Activated CD4-positive, alpha-beta T cell treated with anti-CD3 and anti-CD28 coated beads for 36 hours (primary cell): ENCODE data around the gene BATF. TPM values are rescaled to one million over a fixed set of nuclear protein-coding genes. Genes with fewer than 3 reads are reported as not detected.

Source experiments
- ATAC-seq: fragments of 200-7000 bp; cut with Tn5 transposase; one replicate; pipeline ENCODE4 v1.10.0; 2021; ENCODE audit warnings: mild to moderate bottlenecking, moderate library complexity
- CTCF ChIA-PET: fragments of 350-600 bp; sonication (Branson Sonifier 250); formaldehyde crosslinking; loops from one replicate; lab custom pipeline; 2021; ENCODE audit warnings: antibody characterized with exemption; lab: Charles Lee
- POLR2A ChIA-PET: fragments of 350-600 bp; sonication (Branson Sonifier 250); formaldehyde crosslinking; loops from one replicate; lab custom pipeline; 2021; ENCODE audit warnings: antibody characterized with exemption, inconsistent platforms; lab: Charles Lee
- DNase-seq: peaks from one replicate; pipeline ENCODE4 v3.0.0-alpha.2; 2020
- H3K27ac Mint-ChIP-seq: one replicate; pipeline ENCODE4 v1.8.0; 2021; ENCODE audit warnings: mixed read lengths
- H3K27me3 Mint-ChIP-seq: one replicate; pipeline ENCODE4 v1.8.0; 2021; ENCODE audit warnings: mixed read lengths
- H3K36me3 Mint-ChIP-seq: one replicate; pipeline ENCODE4 v1.8.0; 2021; ENCODE audit warnings: low read depth, mixed read lengths
- H3K4me1 Mint-ChIP-seq: one replicate; pipeline ENCODE4 v1.8.0; 2021; ENCODE audit warnings: mixed read lengths
- H3K4me3 Mint-ChIP-seq: one replicate; pipeline ENCODE4 v1.8.0; 2021; ENCODE audit warnings: mild to moderate bottlenecking, moderate library complexity, mixed read lengths
- H3K9me3 Mint-ChIP-seq: one replicate; pipeline ENCODE4 v1.8.0; 2021; ENCODE audit warnings: low read depth, mixed read lengths
- intact Hi-C, 2 experiments: fragments of 100-400 bp; cut with DNase I in 1 of 2; cut with micrococcal nuclease in 1 of 2; formaldehyde crosslinking; loops; one replicate each; pipeline versions ENCODE4 v1.14.2 to v1.15.1; 2022 to 2024; cut with DNase I, micrococcal nuclease
- total RNA-seq, 2 experiments: library from RNA; stranded (reverse); gene quantifications; one replicate each; pipeline ENCODE4 v1.2.3, GENCODE V29; 2021

BATF gene
- total RNA-seq, 2 experiments from 2014 or later: 165 to 187 TPM

- H3K36me3 Mint-ChIP-seq: no peaks in the 10 kb centered on the region
- intact Hi-C loops: loop anchor here (2.0 to 5.0 kb wide), 5 partner anchors 31 to 362 kb away; partner anchors contain the start of gene NEK9 (in 1 of the 2)
- H3K27me3 Mint-ChIP-seq: no peaks in the 10 kb centered on the region
- peaks cover 3% of the 10 kb centered on the region for H3K9me3 Mint-ChIP-seq
- CTCF ChIA-PET: interaction anchor here (0.6 to 3.2 kb wide), 39 partner anchors 8 to 358 kb away, joined by 3 to 25 read pairs (median 4); partner anchors contain the start of genes BATF and ERG28
- DNase-seq (peak; percentile 26), ATAC-seq (no peak)
- peak overlapping the region; percentile 22 for H3K4me3 Mint-ChIP-seq
- peak overlapping the region; percentile 28 for H3K27ac Mint-ChIP-seq
- POLR2A ChIA-PET: interaction anchor here (0.6 kb wide), 2 partner anchors 77 to 187 kb away, joined by 3 to 6 read pairs; no protein-coding TSS in a partner anchor
- H3K4me1 Mint-ChIP-seq: peaks cover 54% of the 10 kb centered on the region
Observed at GRCh38 chr14:75489480-75489837, 32.8 kb upstream of the BATF start.

- no peak for ATAC-seq
- Mint-ChIP-seq H3K4me1 (peaks cover 67% of the 10 kb centered on the region), H3K27me3 (no peaks in the 10 kb centered on the region), H3K36me3 (no peaks in the 10 kb centered on the region), H3K4me3 (no peak overlapping the region), H3K27ac (no peak overlapping the region), H3K9me3 (peaks cover 6% of the 10 kb centered on the region)
- intact Hi-C loops: loop anchor here in 1 of 2 experiments (5.0 kb wide), 1 partner anchor 64 kb away; the partner anchor contains the start of gene JDP2
- POLR2A ChIA-PET: no interaction called here
- CTCF ChIA-PET: interaction anchor here (0.8 to 2.0 kb wide), 4 partner anchors 11 to 187 kb away, joined by 3 to 10 read pairs (median 5); no protein-coding TSS in a partner anchor
- DNase-seq: no peak
Observed at GRCh38 chr14:75491376-75491978, 30.8 kb upstream of the BATF start.

- POLR2A ChIA-PET: no interaction called here
- intact Hi-C loops: loop anchor here (1.0 to 5.0 kb wide), 2 partner anchors 28 to 66 kb away; partner anchors contain the start of gene JDP2 (in 1 of the 2)
- ATAC-seq (peak; percentile 38), DNase-seq (peak; percentile 35)
- Mint-ChIP-seq H3K36me3 (no peaks in the 10 kb centered on the region), H3K4me1 (peaks cover 71% of the 10 kb centered on the region), H3K9me3 (peaks cover 6% of the 10 kb centered on the region), H3K27ac (peak overlapping the region; percentile 67), H3K27me3 (no peaks in the 10 kb centered on the region), H3K4me3 (no peak overlapping the region)
- CTCF ChIA-PET: interaction anchor here (0.5 to 1.5 kb wide), 7 partner anchors 13 to 197 kb away, joined by 3 to 5 read pairs (median 5); no protein-coding TSS in a partner anchor
Observed at GRCh38 chr14:75492832-75493591, 29.3 kb upstream of the BATF start.

DNA sequence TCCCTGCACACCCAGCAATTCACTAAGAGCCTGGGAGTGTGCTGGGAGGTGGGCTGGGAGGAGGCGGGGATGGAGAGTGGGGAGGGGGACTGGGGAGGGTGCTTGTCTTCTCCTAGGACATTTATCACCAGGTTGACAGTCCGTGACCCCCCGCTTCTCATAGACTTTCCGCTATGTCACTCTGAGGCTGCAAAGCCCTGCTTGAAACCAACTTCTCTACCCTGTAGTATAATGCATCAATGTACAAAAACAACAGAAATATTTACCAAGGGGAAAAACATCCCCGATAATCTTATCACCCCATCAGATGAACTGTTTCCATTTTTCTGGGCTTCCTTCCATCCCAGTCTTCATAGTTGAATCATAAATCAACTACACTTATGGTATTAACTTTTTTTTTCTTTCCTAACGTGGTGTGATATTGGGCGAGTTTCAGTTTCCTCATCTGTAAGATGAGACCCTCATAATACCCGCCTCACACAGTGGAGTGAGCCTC, 28.6 kb upstream of the BATF start:
- peak; percentile 11 for ATAC-seq
- Mint-ChIP-seq H3K27me3 (no peaks in the 10 kb centered on the region), H3K27ac (peak overlapping the region; percentile 7), H3K4me1 (peaks cover 66% of the 10 kb centered on the region), H3K9me3 (peaks cover 6% of the 10 kb centered on the region), H3K4me3 (no peak overlapping the region), H3K36me3 (no peaks in the 10 kb centered on the region)
- CTCF ChIA-PET: interaction anchor here (0.6 to 1.5 kb wide), 5 partner anchors 18 to 198 kb away, joined by 3 to 5 read pairs (median 3); no protein-coding TSS in a partner anchor
- peak; percentile 49 for DNase-seq
- intact Hi-C loops: loop anchor here (1.0 to 5.0 kb wide), 3 partner anchors 28 to 66 kb away; partner anchors contain the start of genes BATF (in 1 of the 2) and JDP2 (in 1 of the 2)
- POLR2A ChIA-PET: no interaction called here

GRCh38 chr14:75494896-75495295, 27.4 kb upstream of the BATF start:
- DNase-seq (no peak), ATAC-seq (no peak)
- ChIA-PET CTCF (interaction anchor here (0.7 to 4.9 kb wide), 11 partner anchors 8 to 187 kb away, joined by 3 to 31 read pairs (median 3); no protein-coding TSS in a partner anchor), POLR2A (interaction anchor here (1.1 kb wide), 2 partner anchors 28 to 32 kb away, joined by 3 read pairs; no protein-coding TSS in a partner anchor)
- H3K4me3 Mint-ChIP-seq: no peak overlapping the region
- H3K27ac Mint-ChIP-seq: peak overlapping the region; percentile 57
- peaks cover 6% of the 10 kb centered on the region for H3K9me3 Mint-ChIP-seq
- no peaks in the 10 kb centered on the region for H3K27me3 Mint-ChIP-seq
- peaks cover 63% of the 10 kb centered on the region for H3K4me1 Mint-ChIP-seq
- intact Hi-C loops: loop anchor here in 1 of 2 experiments (2.0 to 5.0 kb wide), 2 partner anchors 28 to 68 kb away; partner anchors contain the start of genes BATF and JDP2
- H3K36me3 Mint-ChIP-seq: no peaks in the 10 kb centered on the region

- no peaks in the 10 kb centered on the region for H3K27me3 Mint-ChIP-seq
- ATAC-seq: no peak
Observed at GRCh38 chr14:75495399-75495798, 26.9 kb upstream of the BATF start.

DNA sequence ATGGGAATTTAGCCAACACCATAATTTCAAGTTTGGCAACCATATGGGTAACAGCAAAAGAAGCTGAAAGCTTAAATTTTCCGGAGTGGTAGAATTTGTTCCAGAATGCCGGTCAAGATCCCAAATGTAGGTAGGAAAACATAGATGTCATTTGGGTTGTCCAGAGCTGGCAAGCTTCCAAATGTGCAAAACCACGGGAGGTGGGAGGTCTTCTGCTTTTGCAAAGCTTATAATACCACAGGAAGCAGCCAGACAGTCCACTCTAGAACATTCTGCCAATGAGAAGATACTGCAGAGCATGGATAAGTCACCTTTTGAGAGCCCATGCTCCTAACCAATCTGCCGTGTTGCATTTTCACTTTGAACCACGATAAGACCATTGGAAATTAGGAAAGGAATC, 26.4 kb upstream of the BATF start:
- DNase-seq: no peak
- ATAC-seq: no peak
- Mint-ChIP-seq H3K27me3 (no peaks in the 10 kb centered on the region), H3K36me3 (no peaks in the 10 kb centered on the region), H3K9me3 (peaks cover 3% of the 10 kb centered on the region), H3K4me1 (peaks cover 62% of the 10 kb centered on the region), H3K27ac (peak overlapping the region; percentile 82), H3K4me3 (no peak overlapping the region)
- ChIA-PET CTCF (interaction anchor here (0.6 to 4.9 kb wide), 9 partner anchors 8 to 201 kb away, joined by 3 to 31 read pairs (median 3); no protein-coding TSS in a partner anchor), POLR2A (interaction anchor here (1.9 kb wide), 1 partner anchor 26 kb away, joined by 7 read pairs; the partner anchor contains the start of gene BATF)
- intact Hi-C loops: loop anchor here in 1 of 2 experiments (2.0 kb wide), 2 partner anchors 15 to 27 kb away; partner anchors contain the start of gene BATF

More at GRCh38 chr14:75495399-75495798, 26.9 kb upstream of the BATF start:
- Mint-ChIP-seq H3K9me3 (peaks cover 6% of the 10 kb centered on the region), H3K4me1 (peaks cover 62% of the 10 kb centered on the region), H3K4me3 (no peak overlapping the region), H3K36me3 (no peaks in the 10 kb centered on the region), H3K27ac (peak overlapping the region; percentile 57)
- ChIA-PET CTCF (interaction anchor here (0.6 to 4.9 kb wide), 12 partner anchors 9 to 200 kb away, joined by 3 to 31 read pairs (median 3); no protein-coding TSS in a partner anchor), POLR2A (interaction anchor here (1.1 kb wide), 1 partner anchor 27 kb away, joined by 3 read pairs; no protein-coding TSS in a partner anchor)
- no peak for DNase-seq
- intact Hi-C loops: loop anchor here in 1 of 2 experiments (2.0 kb wide), 1 partner anchor 27 kb away; the partner anchor contains the start of gene BATF

DNA sequence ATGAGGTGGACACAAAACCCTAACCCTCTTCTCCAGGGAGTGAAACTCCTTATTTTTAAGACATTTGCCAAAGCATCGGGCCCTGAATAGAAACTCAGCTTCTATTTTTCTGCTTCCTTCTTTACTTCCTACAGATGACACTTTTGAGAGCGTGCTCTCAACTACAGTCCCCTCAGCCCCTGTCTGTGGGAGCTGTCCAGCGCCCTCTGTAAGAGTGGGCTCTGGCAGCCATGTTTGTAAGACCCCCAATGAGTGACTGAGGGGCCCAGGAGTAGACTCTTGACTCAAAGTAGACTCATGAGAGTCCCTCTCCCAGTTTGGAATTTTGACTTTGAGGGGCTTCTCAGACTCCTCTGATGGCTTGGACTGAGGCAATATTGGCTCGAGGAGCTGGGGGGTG, 25.5 kb upstream of the BATF start:
- Mint-ChIP-seq H3K27me3 (no peaks in the 10 kb centered on the region), H3K27ac (peak overlapping the region; percentile 82), H3K9me3 (peaks cover 3% of the 10 kb centered on the region), H3K36me3 (no peaks in the 10 kb centered on the region), H3K4me3 (no peak overlapping the region), H3K4me1 (peaks cover 62% of the 10 kb centered on the region)
- CTCF ChIA-PET: interaction anchor here (1.0 to 4.9 kb wide), 8 partner anchors 8 to 188 kb away, joined by 3 to 31 read pairs (median 6); no protein-coding TSS in a partner anchor
- POLR2A ChIA-PET: interaction anchor here (1.1 to 1.9 kb wide), 2 partner anchors 25 to 65 kb away, joined by 4 to 7 read pairs; partner anchors contain the start of gene BATF
- ATAC-seq (no peak), DNase-seq (no peak)
- intact Hi-C loops: loop anchor here in 1 of 2 experiments (2.0 kb wide), 1 partner anchor 14 kb away; no protein-coding TSS in a partner anchor

DNA sequence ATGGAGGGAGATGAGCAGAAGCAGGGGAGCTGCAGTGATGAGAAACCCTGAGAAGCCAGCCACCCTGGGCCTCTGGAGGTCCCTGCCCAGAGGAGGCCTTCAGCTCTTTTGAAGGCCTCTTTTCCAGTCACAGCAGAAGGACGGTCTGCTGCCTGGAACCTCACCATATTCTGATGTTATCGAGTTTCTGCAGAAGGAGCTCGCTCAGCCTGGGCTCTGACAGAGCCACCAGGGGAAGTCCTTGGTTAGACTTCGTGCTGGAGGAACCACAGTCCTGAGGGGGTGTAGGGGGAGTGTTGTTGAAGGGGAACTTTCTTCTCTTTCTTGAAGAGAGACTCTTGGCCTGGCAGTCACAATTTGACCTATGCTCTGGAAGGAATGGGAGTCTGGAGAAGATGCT, 25.1 kb upstream of the BATF start:
- Mint-ChIP-seq H3K4me3 (peak overlapping the region; percentile 48), H3K27me3 (no peaks in the 10 kb centered on the region), H3K9me3 (peaks cover 3% of the 10 kb centered on the region), H3K27ac (peak overlapping the region; percentile 82), H3K36me3 (no peaks in the 10 kb centered on the region), H3K4me1 (peaks cover 61% of the 10 kb centered on the region)
- DNase-seq: peak; percentile 66
- peak; percentile 73 for ATAC-seq
- ChIA-PET POLR2A (interaction anchor here (1.1 to 1.9 kb wide), 2 partner anchors 25 to 64 kb away, joined by 4 to 7 read pairs; partner anchors contain the start of gene BATF), CTCF (interaction anchor here (1.0 to 4.9 kb wide), 8 partner anchors 8 to 189 kb away, joined by 3 to 31 read pairs (median 6); no protein-coding TSS in a partner anchor)
- intact Hi-C loops: loop anchor here in 1 of 2 experiments (2.0 kb wide), 1 partner anchor 14 kb away; no protein-coding TSS in a partner anchor

DNA sequence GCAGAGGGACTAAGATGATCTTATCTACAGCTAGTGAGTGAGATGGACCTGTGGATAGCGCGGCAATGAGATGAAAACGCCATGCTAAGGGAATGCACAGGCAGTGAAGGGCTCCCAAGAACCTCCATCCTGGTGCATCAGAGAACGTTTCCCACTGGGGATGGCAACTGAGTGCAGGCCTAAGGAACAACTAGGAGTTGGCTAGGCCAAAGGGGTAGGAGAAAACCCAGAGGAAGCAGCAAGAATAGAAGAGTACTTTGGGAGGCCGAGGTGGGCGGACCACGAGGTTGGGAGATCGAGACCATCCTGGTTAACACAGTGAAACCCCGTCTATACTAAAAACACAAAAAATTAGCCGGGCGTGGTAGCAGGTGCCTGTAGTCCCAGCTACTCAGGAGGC, 24.6 kb upstream of the BATF start:
- Mint-ChIP-seq H3K9me3 (peaks cover 3% of the 10 kb centered on the region), H3K27ac (peak overlapping the region; percentile 82), H3K4me1 (peaks cover 55% of the 10 kb centered on the region), H3K4me3 (peak overlapping the region; percentile 48), H3K27me3 (no peaks in the 10 kb centered on the region), H3K36me3 (no peaks in the 10 kb centered on the region)
- DNase-seq (no peak), ATAC-seq (peak; percentile 10)
- CTCF ChIA-PET: interaction anchor here (1.2 to 4.9 kb wide), 3 partner anchors 8 to 63 kb away, joined by 5 to 31 read pairs (median 8); no protein-coding TSS in a partner anchor
- intact Hi-C loops: loop anchor here in 1 of 2 experiments (2.0 kb wide), 1 partner anchor 13 kb away; no protein-coding TSS in a partner anchor
- POLR2A ChIA-PET: interaction anchor here (1.1 to 1.9 kb wide), 2 partner anchors 24 to 64 kb away, joined by 4 to 7 read pairs; partner anchors contain the start of gene BATF
